Sigmoid colon (tissue), 7 donors: ENCODE results near the gene MAP4. TPM values are rescaled to one million over a fixed set of nuclear protein-coding genes. Genes with fewer than 3 reads are reported as not detected.
A peak's percentile ranks its signal among the peaks of the same experiment; 100 is the strongest.
"Not testable (repeated sequence)": the region's sequence is repeated elsewhere in the genome, so short reads cannot be mapped to it uniquely, and the experiment has no call there.

Source experiments
- DNase-seq: peaks from one replicate; pipeline ENCODE4 v3.0.0-alpha.2; 2019
- H3K27ac ChIP-seq, 4 donors: fragments of 200-600 bp; sonication (generic); one replicate each; pipeline ENCODE4 v1.5.1; 2016 to 2019; ENCODE audit warnings: mild to moderate bottlenecking in 1 of 4
- H3K27me3 ChIP-seq, 3 donors: fragments of 200-600 bp; sonication (generic); one replicate each; pipeline ENCODE4 v1.5.1; 2019; ENCODE audit warnings: mild to moderate bottlenecking in 1 of 3
- H3K36me3 ChIP-seq, 4 donors: fragments of 200-600 bp; sonication (generic); one replicate each; pipeline ENCODE4 v1.5.1; 2016 to 2019
- H3K4me1 ChIP-seq, 4 donors: fragments of 200-600 bp; sonication (generic); one replicate each; pipeline ENCODE4 v1.5.1; 2017 to 2019
- H3K4me3 ChIP-seq, 4 donors: fragments of 200-600 bp; sonication (generic); one replicate each; pipeline ENCODE4 v1.5.1; 2017 to 2019; ENCODE audit warnings: mild to moderate bottlenecking in 2 of 4, moderate library complexity in 1 of 4
- H3K9me3 ChIP-seq, 4 donors: fragments of 200-600 bp in 3 of 4; sonication (generic) in 3 of 4; one replicate each; pipeline versions ENCODE4 v1.5.1 to v1.6.1; 2013 to 2019
- CTCF ChIP-seq, 4 experiments: fragments of 450-650 bp in 3 of 4; fragments of 200-600 bp in 1 of 4; IDR thresholded peaks; one replicate each; pipeline ENCODE4 v1.5.1; 2016 to 2019; ENCODE audit warnings: antibody characterized with exemption in 4 of 4, mild to moderate bottlenecking in 3 of 4, moderate library complexity in 2 of 4
- EP300 ChIP-seq, 4 donors: sonication (generic); formaldehyde crosslinking; IDR thresholded peaks; one replicate each; pipeline ENCODE4 v1.6.1; 2017; ENCODE audit warnings: antibody characterized with exemption in 4 of 4
- POLR2A ChIP-seq, 2 donors: fragments of 450-650 bp; IDR thresholded peaks; one replicate each; pipeline ENCODE4 v1.6.1; 2016; ENCODE audit warnings: antibody characterized with exemption in 2 of 2, mild to moderate bottlenecking in 2 of 2, moderate library complexity in 2 of 2
- POLR2AphosphoS5 ChIP-seq, 4 donors: sonication (generic); formaldehyde crosslinking; IDR thresholded peaks; one replicate each; pipeline ENCODE4 v1.6.1; 2017; ENCODE audit warnings: antibody characterized with exemption in 4 of 4
- WGBS, 2 donors: extraction: QIAGEN DNeasy Blood & Tissue Kit; methylation state at CpG; one replicate each; pipeline ENCODE4 v1.1.7; 2013; 5-methylcytosine and 5-hydroxymethylcytosine counted together
- intact Hi-C: fragments of 100-400 bp; cut with DNase I; formaldehyde crosslinking; loops from one replicate; pipeline ENCODE4 v1.15.1; 2023
- polyA plus RNA-seq, 3 donors: library from polyadenylated mRNA; stranded (reverse); fragments of 200-250 nt; gene quantifications; one replicate each; pipeline ENCODE4 v1.2.3, GENCODE V29; 2013
- total RNA-seq, 4 donors: library from RNA; depleted of rRNA; stranded (reverse); fragments of >200 nt; gene quantifications; one replicate each; pipeline ENCODE4 v1.1.0, GENCODE V29; 2016
- donor health status: healthy with polysubstance abuse.
- donor health status: Bipolar disorder and iron deficiency.
- donor health status: healthy.

Gene MAP4
- total and polyA plus RNA-seq, 7 donors = 41.2 to 266 (median 138) TPM

GRCh38 chr3:47888986-47889757 lies 127.0 kb downstream of the MAP4 start:
- intact Hi-C loops = no loop called here

DNA sequence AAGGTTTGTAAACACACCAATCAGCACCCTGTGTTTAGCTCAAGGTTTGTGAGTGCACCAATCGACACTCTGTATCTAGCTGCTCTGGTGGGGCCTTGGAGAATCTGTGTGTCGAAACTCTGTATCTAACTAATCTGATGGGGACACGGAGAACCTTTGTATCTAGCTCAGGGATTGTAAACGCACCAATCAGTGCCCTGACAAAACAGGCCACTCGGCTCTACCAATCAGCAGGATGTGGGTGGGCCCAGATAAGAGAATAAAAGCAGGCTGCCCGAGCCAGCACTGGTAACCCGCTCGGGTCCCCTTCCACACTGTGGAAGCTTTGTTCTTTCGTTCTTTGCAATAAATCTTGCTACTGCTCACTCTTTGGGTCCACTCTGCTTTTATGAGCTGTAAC lies 128.2 kb downstream of the MAP4 start:
- H3K4me1 ChIP-seq = peaks cover 0 to 30% (median 20%) of the 10 kb centered on the region in 4 donors
- H3K27me3 ChIP-seq, H3K27ac ChIP-seq, H3K4me3 ChIP-seq, H3K9me3 ChIP-seq, DNase-seq, intact Hi-C loops: not testable (repeated sequence)
- 96 to 97% methylated on average over 9 of the region's 9 CpGs for WGBS, 2 donors
- peaks cover 0 to 33% (median 2%) of the 10 kb centered on the region in 4 donors for H3K36me3 ChIP-seq

More at GRCh38 chr3:47888986-47889757, 127.0 kb downstream of the MAP4 start:
- no peak overlapping the region for H3K4me3 ChIP-seq
- DNase-seq = no peak
- peaks cover 0 to 30% (median 20%) of the 10 kb centered on the region in 4 donors for H3K4me1 ChIP-seq
- WGBS, 2 donors = 95 to 100% methylated on average over 4 of the region's 4 CpGs
- peaks cover 0 to 34% (median 2%) of the 10 kb centered on the region in 4 donors for H3K36me3 ChIP-seq
- no peak for TF ChIP-seq CTCF (IDR thresholded peaks at IDR 0.05)
- no peaks in the 10 kb centered on the region for H3K27me3 ChIP-seq
- no peaks in the 10 kb centered on the region for H3K9me3 ChIP-seq
- H3K27ac ChIP-seq = peak overlapping the region in 2 of 4 donors; percentile 65 to 75

GRCh38 chr3:47885168-47885567 lies 131.0 kb downstream of the MAP4 start:
- H3K27ac ChIP-seq = no peak overlapping the region
- 97 to 98% methylated on average over 1 of the region's 1 CpG for WGBS, 2 donors
- no peak for DNase-seq
- no peak overlapping the region for H3K4me3 ChIP-seq
- no peaks in the 10 kb centered on the region for H3K27me3 ChIP-seq
- no peaks in the 10 kb centered on the region for H3K9me3 ChIP-seq
- TF ChIP-seq POLR2AphosphoS5 (IDR thresholded peaks at IDR 0.05) = no peak
- no peak for TF ChIP-seq EP300 (IDR thresholded peaks at IDR 0.05)
- TF ChIP-seq CTCF (IDR thresholded peaks at IDR 0.05) = no peak
- no peak for TF ChIP-seq POLR2A (IDR thresholded peaks at IDR 0.05)
- peaks cover 0 to 24% (median 2%) of the 10 kb centered on the region in 4 donors for H3K36me3 ChIP-seq
- intact Hi-C loops = no loop called here
- H3K4me1 ChIP-seq = peaks cover 0 to 11% (median 2%) of the 10 kb centered on the region in 4 donors

- Histone ChIP-seq H3K4me1 (peaks cover 0 to 7% (median 0%) of the 10 kb centered on the region in 4 donors), H3K36me3 (peaks cover 0 to 24% (median 2%) of the 10 kb centered on the region in 4 donors), H3K4me3 (no peak overlapping the region), H3K9me3 (no peaks in the 10 kb centered on the region), H3K27ac (no peak overlapping the region), H3K27me3 (no peaks in the 10 kb centered on the region)
- intact Hi-C loops = no loop called here
- no peak for DNase-seq
- WGBS, 2 donors = 65 to 87% methylated on average over 3 of the region's 3 CpGs
- TF ChIP-seq EP300 (IDR thresholded peaks at IDR 0.05) = no peak
- no peak for TF ChIP-seq POLR2AphosphoS5 (IDR thresholded peaks at IDR 0.05)
- no peak for TF ChIP-seq CTCF (IDR thresholded peaks at IDR 0.05)
Observed at GRCh38 chr3:47884603-47885002, 131.6 kb downstream of the MAP4 start.

GRCh38 chr3:47882338-47882737 lies 133.9 kb downstream of the MAP4 start:
- TF ChIP-seq POLR2A (IDR thresholded peaks at IDR 0.05) = no peak
- TF ChIP-seq EP300 (IDR thresholded peaks at IDR 0.05) = no peak
- no peak for TF ChIP-seq POLR2AphosphoS5 (IDR thresholded peaks at IDR 0.05)
- TF ChIP-seq CTCF (IDR thresholded peaks at IDR 0.05) = peak in 1 of 4 experiments; percentile 11

More at GRCh38 chr3:47882338-47882737, 133.9 kb downstream of the MAP4 start:
- no peak overlapping the region for H3K27ac ChIP-seq
- H3K27me3 ChIP-seq = no peaks in the 10 kb centered on the region
- peaks cover 0 to 13% (median 0%) of the 10 kb centered on the region in 4 donors for H3K36me3 ChIP-seq
- 90 to 94% methylated on average over 2 of the region's 2 CpGs for WGBS, 2 donors
- DNase-seq = no peak
- no peaks in the 10 kb centered on the region for H3K9me3 ChIP-seq
- intact Hi-C loops = no loop called here
- H3K4me3 ChIP-seq = no peak overlapping the region
- H3K4me1 ChIP-seq = no peaks in the 10 kb centered on the region
